Astrocyte (in vitro differentiated cells and primary cell): Measurements from ENCODE around the gene ARID5B. TPM values are rescaled to one million over a fixed set of nuclear protein-coding genes. Genes with fewer than 3 reads are reported as not detected.

Experiments used
- DNase-seq: peaks from one replicate; pipeline ENCODE4 v3.0.0-alpha.2; 2010; ENCODE audit warnings: low read depth
- FAIRE-seq: peaks from 2 replicates; lab custom pipeline; 2011; peaks lifted over from hg19 to GRCh38; lab: Jason Lieb, UNC
- H2AFZ ChIP-seq: 2 replicates; pipeline ENCODE4 v1.6.0; 2012; ENCODE audit warnings: low read depth, low read length, inconsistent platforms
- H3K27ac ChIP-seq: 2 replicates; pipeline ENCODE4 v1.5.1; 2011; ENCODE audit warnings: low read depth, low read length, inconsistent platforms
- H3K27me3 ChIP-seq: 2 replicates; pipeline ENCODE4 v1.6.0; 2011; ENCODE audit warnings: low read length, inconsistent platforms; ENCODE audit not compliant: insufficient read depth
- H3K36me3 ChIP-seq: 2 replicates; pipeline ENCODE4 v1.5.1; 2011; ENCODE audit warnings: low read length, inconsistent platforms; ENCODE audit not compliant: insufficient read depth
- H3K4me1 ChIP-seq: 2 replicates; pipeline ENCODE4 v1.5.1; 2011; ENCODE audit warnings: low read length, inconsistent platforms; ENCODE audit not compliant: insufficient read depth
- H3K4me2 ChIP-seq: 2 replicates; pipeline ENCODE4 v1.6.0; 2012; ENCODE audit warnings: low read length, inconsistent platforms
- H3K4me3 ChIP-seq: 2 replicates; pipeline ENCODE4 v1.5.1; 2011; ENCODE audit warnings: low read depth, mild to moderate bottlenecking, low read length, inconsistent platforms; ENCODE audit not compliant: insufficient read depth
- H3K79me2 ChIP-seq: 2 replicates; pipeline ENCODE4 v1.6.0; 2012; ENCODE audit warnings: mild to moderate bottlenecking, low read length, inconsistent platforms; ENCODE audit not compliant: insufficient read depth
- H3K9ac ChIP-seq: 2 replicates; pipeline ENCODE4 v1.6.0; 2012; ENCODE audit warnings: mild to moderate bottlenecking, low read length, inconsistent platforms
- H3K9me3 ChIP-seq: 2 replicates; pipeline ENCODE4 v1.5.1; 2012; ENCODE audit warnings: low read depth, mild to moderate bottlenecking, low read length, inconsistent platforms; ENCODE audit not compliant: insufficient read depth
- H4K20me1 ChIP-seq: 2 replicates; pipeline ENCODE4 v1.6.0; 2012; ENCODE audit warnings: low read length, inconsistent platforms; ENCODE audit not compliant: insufficient read depth
- H3K27ac Mint-ChIP-seq: one replicate; pipeline ENCODE4 v1.8.0; 2021; ENCODE audit warnings: mild to moderate bottlenecking, mixed read lengths; ENCODE audit not compliant: unreplicated experiment
- H3K27me3 Mint-ChIP-seq: one replicate; pipeline ENCODE4 v1.8.0; 2021; ENCODE audit warnings: low read depth, mixed read lengths; ENCODE audit not compliant: unreplicated experiment
- H3K36me3 Mint-ChIP-seq: one replicate; pipeline ENCODE4 v1.8.0; 2021; ENCODE audit warnings: low read depth, mixed read lengths; ENCODE audit not compliant: unreplicated experiment
- H3K4me1 Mint-ChIP-seq: one replicate; pipeline ENCODE4 v1.8.0; 2021; ENCODE audit warnings: low read depth, mixed read lengths; ENCODE audit not compliant: unreplicated experiment
- H3K4me3 Mint-ChIP-seq: one replicate; pipeline ENCODE4 v1.8.0; 2021; ENCODE audit warnings: mild to moderate bottlenecking, moderate library complexity, mixed read lengths; ENCODE audit not compliant: unreplicated experiment
- H3K9me3 Mint-ChIP-seq: one replicate; pipeline ENCODE4 v1.8.0; 2021; ENCODE audit warnings: mild to moderate bottlenecking, mixed read lengths; ENCODE audit not compliant: unreplicated experiment
- EZH2 ChIP-seq: IDR thresholded peaks from 2 replicates; pipeline ENCODE4 v1.6.1; 2012; ENCODE audit warnings: mild to moderate bottlenecking, low read length, inconsistent platforms; ENCODE audit not compliant: insufficient read depth
- total RNA-seq: library from RNA; stranded (reverse); gene quantifications from 2 replicates; pipeline ENCODE4 v1.2.1, GENCODE V29; 2021
- TF ChIP-seq, protein P1 (sequence below): IDR thresholded peaks from 2 replicates; pipeline ENCODE4 v1.5.1; 2011; ENCODE audit warnings: low read depth, mild to moderate bottlenecking, inconsistent platforms, low read length, moderate library complexity; ENCODE audit not compliant: insufficient read depth

The ARID5B gene
- total RNA-seq, 1 donor from 2014 or later, result 66.0 TPM

DNA sequence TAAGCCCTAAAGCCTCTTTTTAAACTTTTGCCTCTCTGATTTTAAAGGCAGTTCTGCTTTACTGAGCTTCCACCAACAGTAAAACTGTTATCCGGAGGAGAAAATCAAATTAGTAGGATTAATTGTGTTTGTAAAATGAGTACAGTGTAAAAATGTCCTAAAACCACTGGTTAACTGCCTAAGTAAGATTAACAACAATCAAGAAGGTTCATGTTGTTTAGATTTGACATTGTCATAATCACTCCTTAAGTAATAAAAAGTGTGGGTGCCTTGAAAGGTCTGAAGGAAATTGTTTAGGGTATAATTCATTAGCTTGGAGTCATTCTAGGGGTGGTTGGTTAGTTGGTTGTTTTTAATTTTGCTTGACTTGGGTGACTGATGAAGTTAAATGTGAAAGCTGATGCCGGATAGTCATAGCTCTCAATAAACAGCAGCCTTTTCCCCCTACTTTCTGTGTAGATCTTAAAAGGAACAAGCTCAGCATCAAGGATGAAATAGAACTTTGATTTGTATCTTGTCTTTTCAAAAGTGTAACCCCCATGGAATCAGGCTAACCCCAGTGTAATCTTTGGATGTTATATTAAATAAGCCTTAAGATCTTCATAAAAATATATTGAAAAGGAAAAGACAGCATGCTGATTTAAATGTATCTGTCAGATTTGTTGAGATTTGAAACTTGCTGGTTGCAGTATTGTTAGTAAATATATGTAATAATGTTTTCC lies 148.3 kb downstream of the ARID5B start:
- H3K4me2 ChIP-seq, result peak overlapping the region; percentile 91
- peaks cover 83% of the 10 kb centered on the region for H3K79me2 ChIP-seq
- H3K4me1 ChIP-seq, result peaks cover 62% of the 10 kb centered on the region
- FAIRE-seq, result no peak
- Mint-ChIP-seq H3K36me3 (peaks cover 25% of the 10 kb centered on the region), H3K27me3 (no peaks in the 10 kb centered on the region), H3K27ac (peak overlapping the region; percentile 98), H3K9me3 (no peaks in the 10 kb centered on the region), H3K4me1 (peaks cover 62% of the 10 kb centered on the region), H3K4me3 (peak overlapping the region; percentile 98)
- H3K9me3 ChIP-seq, result no peaks in the 10 kb centered on the region
- H3K27me3 ChIP-seq, result no peaks in the 10 kb centered on the region
- no peak for DNase-seq
- no peak for TF ChIP-seq EZH2
- TF ChIP-seq, protein P1, sequence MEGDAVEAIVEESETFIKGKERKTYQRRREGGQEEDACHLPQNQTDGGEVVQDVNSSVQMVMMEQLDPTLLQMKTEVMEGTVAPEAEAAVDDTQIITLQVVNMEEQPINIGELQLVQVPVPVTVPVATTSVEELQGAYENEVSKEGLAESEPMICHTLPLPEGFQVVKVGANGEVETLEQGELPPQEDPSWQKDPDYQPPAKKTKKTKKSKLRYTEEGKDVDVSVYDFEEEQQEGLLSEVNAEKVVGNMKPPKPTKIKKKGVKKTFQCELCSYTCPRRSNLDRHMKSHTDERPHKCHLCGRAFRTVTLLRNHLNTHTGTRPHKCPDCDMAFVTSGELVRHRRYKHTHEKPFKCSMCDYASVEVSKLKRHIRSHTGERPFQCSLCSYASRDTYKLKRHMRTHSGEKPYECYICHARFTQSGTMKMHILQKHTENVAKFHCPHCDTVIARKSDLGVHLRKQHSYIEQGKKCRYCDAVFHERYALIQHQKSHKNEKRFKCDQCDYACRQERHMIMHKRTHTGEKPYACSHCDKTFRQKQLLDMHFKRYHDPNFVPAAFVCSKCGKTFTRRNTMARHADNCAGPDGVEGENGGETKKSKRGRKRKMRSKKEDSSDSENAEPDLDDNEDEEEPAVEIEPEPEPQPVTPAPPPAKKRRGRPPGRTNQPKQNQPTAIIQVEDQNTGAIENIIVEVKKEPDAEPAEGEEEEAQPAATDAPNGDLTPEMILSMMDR, result no peak
- peak overlapping the region; percentile 97 for H3K27ac ChIP-seq
- peak overlapping the region; percentile 98 for H3K9ac ChIP-seq
- peaks cover 34% of the 10 kb centered on the region for H4K20me1 ChIP-seq
- H3K4me3 ChIP-seq, result peak overlapping the region; percentile 96
- H2AFZ ChIP-seq, result no peak overlapping the region
- peaks cover 35% of the 10 kb centered on the region for H3K36me3 ChIP-seq

DNA sequence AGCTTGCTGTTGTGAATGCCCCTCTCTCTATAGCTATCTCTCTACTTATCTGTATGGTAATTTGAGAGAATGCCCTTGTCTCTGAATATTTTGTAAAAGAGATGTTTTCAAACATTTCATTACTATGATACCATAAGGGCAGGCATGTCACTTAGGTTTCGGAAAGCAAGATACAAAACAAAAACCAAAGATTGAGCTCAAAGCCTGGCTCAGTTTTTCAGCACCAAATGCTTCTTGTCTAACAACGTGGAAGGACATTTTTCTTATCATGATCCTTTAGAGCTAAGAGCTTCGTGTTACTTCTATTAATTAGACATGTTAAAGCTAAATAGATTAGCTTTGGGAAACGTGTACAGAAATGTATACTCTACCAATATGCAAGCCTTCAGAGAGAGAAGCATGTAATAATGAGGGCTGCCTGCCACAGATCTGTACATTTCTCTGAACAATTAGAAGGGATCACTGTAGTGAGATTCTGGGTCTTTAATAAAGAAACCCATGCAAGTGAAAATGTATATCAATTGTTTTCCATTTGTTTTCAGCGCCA lies 148.9 kb downstream of the ARID5B start:
- peak overlapping the region; percentile 98 for H3K4me3 Mint-ChIP-seq
- TF ChIP-seq, protein P1, result no peak
- TF ChIP-seq EZH2, result no peak
- FAIRE-seq, result no peak
- Histone ChIP-seq H4K20me1 (peaks cover 39% of the 10 kb centered on the region), H3K36me3 (peaks cover 42% of the 10 kb centered on the region), H3K9me3 (no peaks in the 10 kb centered on the region), H3K4me1 (peaks cover 64% of the 10 kb centered on the region), H3K9ac (peak overlapping the region; percentile 98), H3K4me3 (peak overlapping the region; percentile 96), H3K27me3 (no peaks in the 10 kb centered on the region), H3K4me2 (peak overlapping the region; percentile 91), H3K27ac (peak overlapping the region; percentile 97), H3K79me2 (peaks cover 89% of the 10 kb centered on the region), H2AFZ (no peak overlapping the region)
- peak overlapping the region; percentile 98 for H3K27ac Mint-ChIP-seq
- no peak for DNase-seq
- peaks cover 66% of the 10 kb centered on the region for H3K4me1 Mint-ChIP-seq
- no peaks in the 10 kb centered on the region for H3K27me3 Mint-ChIP-seq
- peaks cover 28% of the 10 kb centered on the region for H3K36me3 Mint-ChIP-seq
- H3K9me3 Mint-ChIP-seq, result no peaks in the 10 kb centered on the region
